ENCODE results near the gene SEMA5A.

The SEMA5A gene

GRCh38 chr5:9370256-9370655 is 175.6 kb downstream of the SEMA5A start:
- H3K4me1 ChIP-seq: no peaks in the 10 kb centered on the region
- H3K9me3 ChIP-seq: no peaks in the 10 kb centered on the region
- no peaks in the 10 kb centered on the region for H3K36me3 ChIP-seq
- H3K27me3 ChIP-seq: no peaks in the 10 kb centered on the region
- no peak overlapping the region for H3K4me3 ChIP-seq (ENCODE audit: low read depth, low read length)
- TF ChIP-seq CTCF (IDR thresholded peaks at IDR 0.05; ENCODE audit: low read depth, low read length): no peak
- no peak for DNase-seq

GRCh38 chr5:9365512-9365911 is 180.4 kb downstream of the SEMA5A start:
- no peak overlapping the region for H3K4me3 ChIP-seq (ENCODE audit: low read depth, low read length)
- DNase-seq: no peak
- no peak for TF ChIP-seq CTCF (IDR thresholded peaks at IDR 0.05; ENCODE audit: low read depth, low read length)
- H3K4me1 ChIP-seq: no peaks in the 10 kb centered on the region
- H3K9me3 ChIP-seq: no peaks in the 10 kb centered on the region
- H3K27me3 ChIP-seq: no peaks in the 10 kb centered on the region
- no peaks in the 10 kb centered on the region for H3K36me3 ChIP-seq

- DNase-seq: no peak
- H3K4me3 ChIP-seq (ENCODE audit: low read depth, low read length): no peak overlapping the region
- H3K4me1 ChIP-seq: no peaks in the 10 kb centered on the region
These were observed 182.4 kb downstream of the SEMA5A start for GRCh38 chr5:9363449-9363848.

GRCh38 chr5:9363026-9363425 is 182.8 kb downstream of the SEMA5A start:
- DNase-seq: no peak
- Histone ChIP-seq H3K4me3 (ENCODE audit: low read depth, low read length) (no peak overlapping the region), H3K4me1 (no peaks in the 10 kb centered on the region), H3K36me3 (no peaks in the 10 kb centered on the region), H3K27me3 (no peaks in the 10 kb centered on the region), H3K9me3 (no peaks in the 10 kb centered on the region)
- no peak for TF ChIP-seq CTCF (IDR thresholded peaks at IDR 0.05; ENCODE audit: low read depth, low read length)

More at GRCh38 chr5:9363449-9363848, 182.4 kb downstream of the SEMA5A start:
- H3K9me3 ChIP-seq: no peaks in the 10 kb centered on the region
- no peaks in the 10 kb centered on the region for H3K27me3 ChIP-seq
- no peak for TF ChIP-seq CTCF (IDR thresholded peaks at IDR 0.05; ENCODE audit: low read depth, low read length)
- no peaks in the 10 kb centered on the region for H3K36me3 ChIP-seq

GRCh38 chr5:9362600-9362999 is 183.3 kb downstream of the SEMA5A start:
- no peak for DNase-seq
- no peak for TF ChIP-seq CTCF (IDR thresholded peaks at IDR 0.05; ENCODE audit: low read depth, low read length)
- H3K4me3 ChIP-seq (ENCODE audit: low read depth, low read length): no peak overlapping the region
- no peaks in the 10 kb centered on the region for H3K27me3 ChIP-seq
- no peaks in the 10 kb centered on the region for H3K9me3 ChIP-seq
- no peaks in the 10 kb centered on the region for H3K36me3 ChIP-seq
- no peaks in the 10 kb centered on the region for H3K4me1 ChIP-seq

- H3K4me1 ChIP-seq: no peaks in the 10 kb centered on the region
- peak; percentile 63 for DNase-seq
- TF ChIP-seq CTCF (IDR thresholded peaks at IDR 0.05; ENCODE audit: low read depth, low read length): peak; percentile 81
These were observed 184.0 kb downstream of the SEMA5A start for GRCh38 chr5:9361835-9362234.

More at GRCh38 chr5:9361835-9362234, 184.0 kb downstream of the SEMA5A start:
- H3K9me3 ChIP-seq: no peaks in the 10 kb centered on the region
- no peaks in the 10 kb centered on the region for H3K36me3 ChIP-seq
- no peaks in the 10 kb centered on the region for H3K27me3 ChIP-seq
- H3K4me3 ChIP-seq (ENCODE audit: low read depth, low read length): no peak overlapping the region
